ENCODE data around the gene MAP1LC3A.

The MAP1LC3A gene

GRCh38 chr20:34570859-34571306 lies 12.4 kb downstream of the MAP1LC3A start:
- DNase-seq (ENCODE audit: low read depth), result no peak
- H3K4me3 ChIP-seq (ENCODE audit: low read depth, low read length), result no peak overlapping the region

- H3K4me3 ChIP-seq (ENCODE audit: low read depth, low read length), result no peak overlapping the region
- DNase-seq (ENCODE audit: low read depth), result no peak
Observed at GRCh38 chr20:34571753-34572152, 13.2 kb downstream of the MAP1LC3A start.

DNA sequence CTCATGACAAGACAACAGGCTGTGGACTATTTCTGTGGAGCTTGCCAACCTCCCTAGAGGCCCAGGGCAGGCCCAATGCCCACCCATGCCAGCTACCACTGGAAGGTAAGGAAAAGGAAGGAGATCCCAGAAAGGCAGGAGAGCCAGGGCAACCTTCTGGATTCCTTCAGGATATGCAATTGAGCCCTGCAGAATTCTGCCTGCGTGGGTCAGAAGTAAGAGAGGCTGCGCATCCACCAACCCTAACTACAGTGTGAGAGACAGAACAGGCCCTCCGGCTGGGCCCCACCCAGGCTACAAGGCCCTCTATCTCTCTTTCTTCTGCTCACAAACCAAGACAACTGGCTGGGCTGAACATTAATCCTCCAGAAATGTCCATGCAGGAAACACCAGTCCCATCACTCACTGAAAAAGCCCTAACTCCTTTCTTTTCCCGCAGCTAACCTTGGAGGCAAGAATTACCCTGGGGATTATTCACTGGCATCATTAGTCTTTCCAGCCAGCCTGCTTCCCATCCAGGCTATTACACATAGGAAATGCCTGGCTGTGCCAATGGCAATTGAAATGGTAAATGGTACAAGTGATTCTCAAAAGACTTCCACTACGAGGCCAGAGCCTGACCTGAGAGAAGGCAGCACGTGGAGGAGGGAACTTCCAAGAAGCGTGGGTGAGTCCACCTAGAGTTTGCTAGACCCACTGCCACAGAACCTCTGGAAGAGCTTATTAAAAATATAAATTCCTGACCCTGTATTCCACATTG lies 15.2 kb downstream of the MAP1LC3A start:
- no peak overlapping the region for H3K4me3 ChIP-seq (ENCODE audit: low read depth, low read length)
- no peak for DNase-seq (ENCODE audit: low read depth)

DNA sequence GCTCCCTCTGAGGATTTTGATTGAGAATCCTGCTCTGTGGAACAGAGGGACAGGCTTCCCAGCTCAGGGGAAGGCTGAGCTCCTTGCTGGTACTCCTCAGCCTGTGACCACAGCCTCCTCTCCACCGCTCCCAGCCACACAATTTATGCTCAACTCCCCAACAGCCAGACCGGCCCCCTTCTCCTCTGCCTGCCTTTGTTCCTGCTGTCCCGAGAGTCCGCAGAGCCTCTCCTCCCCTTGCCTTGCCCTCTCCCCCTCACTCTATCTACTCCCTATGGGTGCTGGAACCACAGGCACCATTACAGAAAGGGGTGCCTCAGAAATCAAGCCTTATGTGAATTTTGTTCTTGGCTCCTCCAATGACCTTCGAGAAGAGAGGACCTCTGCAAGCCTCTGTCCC lies 15.9 kb downstream of the MAP1LC3A start:
- no peak for DNase-seq (ENCODE audit: low read depth)
- H3K4me3 ChIP-seq (ENCODE audit: low read depth, low read length), result no peak overlapping the region

DNA sequence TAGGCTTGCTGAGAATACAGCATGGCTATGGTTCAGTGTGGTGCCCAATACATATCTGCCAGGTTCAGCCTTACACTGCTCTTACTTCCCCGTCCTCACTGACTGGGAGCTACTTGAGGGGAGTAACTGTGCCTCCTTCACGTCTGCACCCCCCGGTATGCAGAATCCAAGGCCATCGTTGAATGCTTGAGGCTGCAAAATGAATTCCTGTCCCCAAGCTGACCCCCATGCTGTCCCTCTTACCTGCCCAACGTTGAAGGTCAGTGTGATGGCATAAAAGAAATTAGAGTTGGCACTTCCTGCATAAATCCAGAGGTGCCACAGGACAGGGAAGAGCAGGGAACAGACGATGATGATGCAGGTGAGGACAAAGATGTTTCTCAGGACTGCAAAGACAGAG lies 16.3 kb downstream of the MAP1LC3A start:
- no peak overlapping the region for H3K4me3 ChIP-seq (ENCODE audit: low read depth, low read length)
- no peak for DNase-seq (ENCODE audit: low read depth)

- no peak for DNase-seq (ENCODE audit: low read depth)
- H3K4me3 ChIP-seq (ENCODE audit: low read depth, low read length), result no peak overlapping the region
Observed at GRCh38 chr20:34575271-34575670, 16.8 kb downstream of the MAP1LC3A start.

DNA sequence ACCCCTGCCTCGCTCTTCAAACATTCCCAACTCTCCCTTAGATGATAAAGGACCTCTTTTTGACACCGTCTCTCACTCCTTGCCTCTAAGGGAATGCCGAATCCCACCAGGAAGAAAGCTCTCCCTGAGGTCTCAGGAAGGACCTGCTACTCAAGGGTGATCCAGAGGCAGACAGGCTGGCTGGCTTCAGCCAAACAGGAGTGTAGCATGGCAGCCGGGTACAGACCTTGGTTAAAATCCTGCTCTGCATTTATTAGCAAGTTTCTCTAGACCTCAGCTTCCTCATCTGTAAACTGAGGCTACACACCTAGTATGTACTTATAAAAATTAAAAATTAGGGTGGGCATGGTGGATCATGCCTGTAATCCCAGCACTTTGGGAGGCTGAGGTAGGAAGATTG lies 17.2 kb downstream of the MAP1LC3A start:
- DNase-seq (ENCODE audit: low read depth), result no peak
- H3K4me3 ChIP-seq (ENCODE audit: low read depth, low read length), result no peak overlapping the region

GRCh38 chr20:34577061-34577460 lies 18.5 kb downstream of the MAP1LC3A start:
- H3K4me3 ChIP-seq (ENCODE audit: low read depth, low read length), result no peak overlapping the region
- DNase-seq (ENCODE audit: low read depth), result no peak

- no peak overlapping the region for H3K4me3 ChIP-seq (ENCODE audit: low read depth, low read length)
- DNase-seq (ENCODE audit: low read depth), result peak; percentile 38
Observed at GRCh38 chr20:34578025-34578424, 19.5 kb downstream of the MAP1LC3A start.

DNA sequence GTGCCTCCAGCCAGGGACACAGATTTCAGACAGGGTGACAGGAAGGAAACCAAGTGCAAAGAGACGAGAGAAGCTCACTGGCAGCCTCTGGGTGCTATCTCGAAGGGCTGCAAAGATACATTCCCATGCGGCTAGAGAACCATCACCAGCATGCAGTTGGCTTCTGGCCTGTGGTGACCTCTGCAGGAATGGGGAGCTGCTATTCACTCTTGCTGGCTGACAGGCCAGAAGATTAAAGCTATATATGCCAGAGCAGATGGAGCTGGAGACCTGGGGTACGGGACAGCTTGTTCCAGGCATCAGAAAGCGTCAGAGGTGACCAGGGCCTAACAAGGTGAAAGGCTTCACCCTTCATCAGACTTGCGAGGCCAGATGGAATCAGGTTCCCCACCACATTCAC lies 20.0 kb downstream of the MAP1LC3A start:
- no peak for DNase-seq (ENCODE audit: low read depth)
- no peak overlapping the region for H3K4me3 ChIP-seq (ENCODE audit: low read depth, low read length)

DNA sequence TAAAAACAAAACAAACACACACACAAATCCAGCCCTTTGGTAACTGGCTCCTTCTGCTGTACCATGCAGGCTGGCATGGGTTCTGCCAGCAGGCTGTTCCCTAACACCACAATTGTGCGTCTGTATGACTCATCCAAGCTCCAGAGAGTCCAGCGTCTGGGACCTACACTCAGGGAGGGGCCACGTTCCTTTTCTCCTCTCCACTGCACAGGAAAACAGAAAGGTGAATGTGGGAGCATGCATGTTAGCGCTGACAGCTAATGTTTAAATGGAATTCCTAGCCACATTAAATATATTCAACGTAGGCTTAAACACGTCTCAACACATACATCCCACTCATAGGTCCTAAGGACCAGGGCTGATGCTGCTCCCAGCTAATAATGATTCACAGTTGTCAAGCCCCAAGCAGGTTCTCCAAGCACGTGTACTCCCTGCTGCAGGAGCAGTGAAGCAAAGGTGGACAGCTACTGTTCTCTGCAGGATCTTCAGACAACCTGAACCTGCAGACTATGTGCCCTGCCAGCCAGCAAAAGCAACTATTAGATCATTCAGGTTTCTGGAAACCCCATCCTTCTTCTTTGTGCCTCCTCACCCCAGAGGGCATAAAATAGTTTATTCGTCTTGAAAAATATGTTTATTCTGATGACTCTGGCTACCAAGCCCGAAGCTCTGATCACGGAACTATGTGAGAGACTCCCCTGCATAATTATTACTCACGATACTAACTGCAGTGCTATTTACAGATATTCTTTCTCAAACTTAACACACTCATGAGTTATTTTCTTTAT lies 20.9 kb downstream of the MAP1LC3A start:
- peak; percentile 39 for DNase-seq (ENCODE audit: low read depth)
- H3K4me3 ChIP-seq (ENCODE audit: low read depth, low read length), result no peak overlapping the region

GRCh38 chr20:34579979-34580940 lies 21.7 kb downstream of the MAP1LC3A start:
- H3K4me3 ChIP-seq (ENCODE audit: low read depth, low read length), result no peak overlapping the region
- no peak for DNase-seq (ENCODE audit: low read depth)

DNA sequence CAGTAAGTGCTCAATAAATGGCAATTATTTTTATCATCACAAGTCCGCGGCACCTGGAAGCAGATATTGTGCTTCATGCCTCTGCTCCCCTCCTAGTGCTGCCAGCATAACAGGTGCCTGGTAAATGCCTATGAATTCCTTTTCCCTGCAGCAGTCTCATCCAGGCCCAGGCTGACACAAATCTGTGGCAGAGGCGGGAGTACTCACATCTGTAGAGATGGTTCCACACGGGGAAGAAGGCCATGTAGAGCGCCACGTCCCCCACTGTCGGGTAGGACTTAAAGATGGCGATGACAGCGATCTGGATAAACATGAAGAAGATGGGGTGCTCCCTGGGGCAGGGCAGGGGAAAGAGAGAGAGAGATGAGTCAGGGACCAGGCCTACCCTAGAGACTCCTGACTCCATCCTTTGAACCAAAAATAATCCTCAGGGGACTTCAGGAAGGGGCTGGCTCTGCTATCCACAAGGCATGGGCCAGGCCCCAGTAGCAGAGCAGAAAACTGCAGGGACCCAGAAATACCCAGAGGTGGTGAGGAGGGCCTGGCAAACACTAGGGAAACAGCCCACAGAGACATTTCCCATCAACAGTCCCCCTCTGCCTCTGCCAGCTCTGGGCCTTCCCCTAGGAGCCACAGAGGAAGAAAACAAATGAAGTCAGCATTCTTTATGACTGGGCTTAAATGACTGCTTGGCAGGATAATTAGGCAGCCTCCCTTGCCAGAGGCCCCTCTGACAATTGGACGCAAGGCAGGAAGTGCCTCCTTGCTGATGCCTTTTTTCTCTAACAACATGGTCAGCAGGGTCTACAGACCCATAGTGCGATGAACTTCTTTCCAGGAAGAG lies 23.0 kb downstream of the MAP1LC3A start:
- no peak overlapping the region for H3K4me3 ChIP-seq (ENCODE audit: low read depth, low read length)
- peak; percentile 45 for DNase-seq (ENCODE audit: low read depth)

DNA sequence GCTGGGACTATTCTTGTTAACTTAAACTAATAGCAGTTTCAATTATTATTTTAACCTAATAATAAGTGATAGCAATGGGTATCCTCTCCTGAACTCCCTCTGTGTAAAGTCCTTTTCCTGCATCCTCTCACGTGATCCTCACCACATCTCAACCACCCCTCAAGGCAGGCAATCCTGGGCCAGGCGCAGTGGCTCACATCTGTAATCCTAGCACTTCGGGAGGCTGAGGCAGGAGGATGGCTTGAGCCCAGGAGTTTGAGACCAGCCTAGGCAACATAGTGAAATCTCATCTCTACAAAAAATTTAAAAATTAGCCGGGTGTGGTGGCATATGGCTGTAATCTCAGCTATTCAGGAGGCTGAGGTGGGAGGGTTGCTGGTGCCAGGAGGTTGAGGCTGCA lies 23.7 kb downstream of the MAP1LC3A start:
- H3K4me3 ChIP-seq (ENCODE audit: low read depth, low read length), result no peak overlapping the region
- no peak for DNase-seq (ENCODE audit: low read depth)

DNA sequence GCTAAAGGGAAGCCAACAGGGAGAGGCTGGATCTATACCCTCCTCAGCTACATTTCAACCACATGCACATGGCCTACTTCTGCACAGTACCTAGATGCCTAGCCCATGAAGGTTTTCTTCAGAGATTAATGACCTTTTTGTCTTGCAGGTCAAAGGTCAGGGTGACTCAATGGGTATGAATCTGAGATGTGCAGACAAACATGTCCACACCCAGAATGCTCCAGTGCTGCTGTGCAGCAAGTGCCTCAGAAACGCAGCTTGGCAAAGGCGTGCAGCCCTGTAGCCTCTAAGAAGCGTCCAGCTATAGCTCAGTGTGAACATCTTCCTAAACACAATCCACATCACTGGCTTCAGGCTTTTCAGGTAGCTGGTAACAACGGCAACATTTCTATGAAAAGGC lies 24.4 kb downstream of the MAP1LC3A start:
- no peak for DNase-seq (ENCODE audit: low read depth)
- H3K4me3 ChIP-seq (ENCODE audit: low read depth, low read length), result no peak overlapping the region

GRCh38 chr20:34583544-34583943 lies 25.0 kb downstream of the MAP1LC3A start:
- no peak for DNase-seq (ENCODE audit: low read depth)
- H3K4me3 ChIP-seq (ENCODE audit: low read depth, low read length), result no peak overlapping the region

DNA sequence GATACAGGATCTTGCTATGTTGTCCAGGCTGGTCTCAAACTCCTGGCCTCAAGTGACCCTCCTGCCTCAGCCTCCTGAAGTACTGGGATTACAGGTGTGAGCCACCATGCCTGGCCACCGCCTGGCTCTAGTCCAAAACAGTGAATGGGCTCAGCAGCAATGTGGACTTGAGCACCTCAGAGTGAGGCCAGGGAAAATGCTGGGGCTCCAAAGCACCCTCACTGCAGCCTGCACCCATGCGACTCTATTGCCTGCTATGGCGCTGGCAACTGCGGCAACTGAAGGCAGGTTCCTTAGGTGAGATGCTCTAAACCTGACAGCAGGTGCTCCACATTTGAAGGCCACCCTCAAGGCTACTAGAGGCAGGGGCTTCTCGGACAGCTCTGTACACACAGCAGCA lies 26.5 kb downstream of the MAP1LC3A start:
- no peak for DNase-seq (ENCODE audit: low read depth)
- no peak overlapping the region for H3K4me3 ChIP-seq (ENCODE audit: low read depth, low read length)

GRCh38 chr20:34586488-34587163 lies 28.1 kb downstream of the MAP1LC3A start:
- no peak overlapping the region for H3K4me3 ChIP-seq (ENCODE audit: low read depth, low read length)
- DNase-seq (ENCODE audit: low read depth), result no peak

All from skeletal muscle cell (primary cell).